Stimulated activated CD4-positive, alpha-beta T cell treated with anti-CD3 and anti-CD28 coated beads, Interleukin-4, amount 100 ng/mL, for 4 hours (primary cell): ENCODE data around the gene GRAP.
"Not testable (repeated sequence)": the region's sequence is repeated elsewhere in the genome, so short reads cannot be mapped to it uniquely, and the experiment has no call there.

Experiments
- DNase-seq, 2 experiments: peaks; one replicate each; pipeline ENCODE4 v3.0.0-alpha.2; 2020

GRAP gene

DNA sequence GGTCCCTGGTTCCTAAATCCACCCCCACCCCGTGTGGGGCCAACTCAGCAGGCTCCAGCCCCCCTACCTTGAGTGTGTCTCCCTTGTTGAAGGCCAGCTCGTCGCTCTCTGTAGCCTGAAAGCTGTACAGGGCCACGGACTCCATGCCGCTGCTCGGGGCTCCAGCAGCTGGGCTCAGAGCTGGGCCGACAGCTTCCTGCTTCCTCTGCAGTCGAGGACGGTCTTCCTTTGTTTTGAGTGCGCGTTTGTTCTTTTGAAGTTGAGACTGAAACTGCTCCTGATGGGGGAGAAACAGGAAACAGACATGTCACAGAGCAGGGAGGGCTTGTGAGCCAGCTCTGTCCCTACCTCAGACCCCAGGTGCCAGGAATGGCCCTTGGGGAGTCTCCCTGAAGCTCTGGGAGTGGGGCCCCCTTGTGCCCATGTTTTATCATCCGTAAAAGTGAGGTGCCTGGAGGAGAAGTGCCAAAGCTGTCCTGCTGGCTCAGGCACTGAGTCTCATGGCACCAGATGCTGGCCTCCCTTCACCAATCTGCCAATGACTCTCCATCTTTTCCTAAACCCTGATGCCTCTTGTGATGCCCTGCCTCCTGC lies at the start of gene GRAP:
Gene GRAP, minus strand, starts transcription at position 176 of the 594 bp plus-strand sequence. Its CDS starts 31 bp downstream, at position 145.
- not testable (repeated sequence) for DNase-seq

DNA sequence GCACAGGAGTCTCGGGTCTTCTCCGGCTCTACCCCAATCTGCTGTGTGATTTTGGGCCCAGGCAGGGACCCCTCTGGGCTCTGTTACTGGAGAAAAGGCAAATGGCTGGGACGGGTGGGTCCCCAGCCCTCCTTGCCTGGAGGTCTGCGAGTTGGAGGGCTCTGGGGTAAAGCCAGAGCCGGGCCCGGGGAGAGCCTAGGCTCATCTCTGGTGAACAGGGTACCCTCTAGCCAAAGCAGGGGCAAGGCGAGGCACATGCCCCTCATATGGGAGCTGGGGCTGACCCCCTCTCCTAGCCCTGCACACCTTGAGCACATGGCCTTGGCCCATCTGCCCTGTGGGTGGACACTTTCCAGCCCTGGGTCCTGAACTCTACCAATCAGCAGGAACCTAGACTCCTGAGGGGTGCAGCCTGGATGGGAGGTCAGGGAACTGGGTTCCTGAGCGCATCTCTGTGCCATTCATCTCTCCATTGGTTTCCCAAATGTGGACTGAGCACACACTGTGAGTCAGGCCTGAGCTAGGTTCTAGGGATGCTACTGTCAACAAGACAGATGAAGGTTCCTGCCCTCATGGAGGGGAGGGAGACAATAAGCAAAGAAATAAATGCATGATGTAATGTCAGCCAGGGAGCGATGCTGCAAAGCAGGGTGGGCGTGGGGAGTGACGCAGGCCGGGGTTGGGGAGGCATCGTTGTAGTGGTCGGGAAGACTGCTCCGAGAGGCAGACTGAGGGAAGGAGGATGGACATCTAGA lies 47.1 kb upstream of the GRAP start:
- DNase-seq = not testable (repeated sequence)

DNA sequence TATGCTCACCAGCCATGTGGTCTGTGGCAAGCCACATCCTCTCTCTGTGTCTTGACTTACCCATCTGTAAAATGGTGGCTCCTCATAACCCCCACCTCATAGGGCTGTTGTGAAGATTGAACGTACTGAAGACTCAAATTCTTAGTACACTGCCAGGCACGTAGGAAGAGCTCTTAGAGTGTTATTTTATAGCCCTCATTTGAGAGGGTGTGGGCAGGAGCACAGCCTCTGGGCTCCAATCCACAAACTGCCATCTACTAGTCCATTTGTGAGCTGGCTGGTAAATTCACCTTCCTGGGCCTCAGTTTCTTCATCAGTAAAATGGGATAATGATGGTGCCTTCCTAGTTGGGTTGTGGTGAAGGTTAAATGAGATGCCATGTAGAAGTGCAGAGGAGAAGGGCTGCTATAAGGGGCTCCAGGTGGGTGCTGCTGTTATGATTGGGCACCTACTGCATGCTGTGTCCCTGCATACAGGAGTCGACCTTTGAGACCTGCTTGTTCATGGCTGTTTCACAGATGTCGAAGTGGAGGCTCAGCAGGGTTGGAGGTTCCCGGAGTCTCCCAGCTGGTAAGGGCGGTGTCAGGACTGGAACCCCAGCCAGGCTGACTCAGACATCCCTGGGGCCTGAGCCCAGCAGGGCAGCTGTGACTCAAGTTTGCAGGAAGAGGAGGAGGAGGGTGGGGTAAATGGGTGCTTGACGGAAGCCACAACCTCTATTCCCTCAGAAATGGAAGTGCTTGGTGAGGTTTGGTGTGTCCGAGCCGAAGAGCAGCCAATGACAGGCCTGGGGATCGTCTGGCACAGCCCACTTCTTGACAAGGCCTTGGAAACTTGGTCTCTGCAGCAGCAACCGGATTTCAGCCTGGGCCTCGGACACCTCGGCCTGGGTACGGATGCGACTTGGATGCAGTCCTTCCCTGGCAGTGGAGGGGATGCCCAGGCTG lies 46.3 kb upstream of the GRAP start:
- not testable (repeated sequence) for DNase-seq

DNA sequence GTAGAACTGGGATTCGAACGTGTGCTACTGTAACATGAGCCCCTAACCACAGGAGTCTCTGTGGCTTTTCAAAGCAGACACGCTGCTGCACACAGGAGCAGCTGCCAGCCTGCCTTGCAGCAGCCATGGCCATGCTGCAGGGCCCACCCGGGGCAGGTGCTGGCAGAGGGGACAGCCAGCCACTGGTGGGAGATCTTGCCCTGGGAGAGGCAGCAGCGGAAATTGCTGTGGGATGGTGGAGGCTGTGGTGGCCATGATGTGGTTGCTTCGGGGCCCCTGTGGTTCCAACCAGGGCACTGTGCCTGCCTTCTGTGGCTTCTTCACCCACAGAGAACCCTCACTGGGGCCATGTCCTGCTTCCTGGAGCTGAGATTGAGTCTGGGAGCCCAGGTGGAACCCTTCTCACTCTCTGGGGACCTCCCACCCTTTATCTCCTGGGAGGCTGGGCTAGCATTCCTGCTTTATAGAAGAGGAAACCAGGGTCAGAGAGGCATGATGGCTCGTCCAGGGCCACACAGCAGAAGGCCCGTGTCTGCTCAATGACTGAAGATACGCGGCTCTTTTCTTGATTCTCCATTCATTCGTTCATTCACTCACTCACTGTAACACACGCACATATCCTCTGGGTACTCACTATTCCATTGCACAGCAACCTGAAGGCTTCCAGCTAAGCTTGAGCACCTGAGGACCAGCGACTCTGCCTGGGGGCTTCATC lies 43.5 kb upstream of the GRAP start:
- not testable (repeated sequence) for DNase-seq

DNA sequence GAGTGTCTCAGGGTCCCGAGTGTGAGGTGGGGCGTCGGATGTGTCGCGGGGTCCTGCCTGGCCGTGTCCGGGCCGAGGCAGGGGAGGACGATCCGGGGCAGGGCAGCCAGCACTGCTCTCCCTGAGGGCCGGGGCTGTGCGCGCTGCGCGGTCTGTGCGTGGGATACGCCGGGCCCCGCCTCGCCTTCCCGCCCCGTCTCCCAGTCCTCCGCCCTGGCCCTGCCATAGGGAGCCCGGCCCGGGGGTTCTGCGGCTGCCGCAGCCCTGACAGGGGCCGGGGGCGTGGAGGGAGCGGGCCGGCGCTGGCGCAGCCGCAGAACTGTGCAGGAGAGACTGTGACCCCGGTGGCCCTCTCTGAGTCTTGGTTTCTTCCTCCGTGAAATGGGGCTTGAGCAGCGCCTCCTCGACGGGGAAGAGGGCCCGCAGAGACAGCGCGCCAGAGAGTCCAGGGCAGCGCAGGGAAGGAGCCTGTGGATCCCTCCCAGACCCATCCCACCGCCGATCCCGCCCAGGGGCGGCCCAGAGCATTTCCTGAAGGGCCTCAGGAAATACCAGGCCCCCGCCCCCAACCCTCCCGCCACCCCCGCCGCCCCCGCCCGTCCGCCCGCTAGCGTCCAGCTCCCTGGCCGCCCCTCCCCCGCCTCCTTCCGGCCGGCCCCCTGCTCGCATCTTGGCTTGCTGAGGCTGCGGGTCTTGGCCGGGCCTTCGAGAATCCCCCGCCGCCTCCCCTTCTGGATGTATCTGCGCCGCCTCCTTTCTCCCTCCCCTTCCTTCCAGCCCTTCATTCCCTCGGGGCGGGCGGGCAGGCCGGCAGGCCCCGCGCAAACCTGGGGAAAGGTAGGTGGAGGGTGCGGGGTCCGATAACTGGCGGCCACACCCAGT lies 42.3 kb upstream of the GRAP start:
- DNase-seq = not testable (repeated sequence)

DNA sequence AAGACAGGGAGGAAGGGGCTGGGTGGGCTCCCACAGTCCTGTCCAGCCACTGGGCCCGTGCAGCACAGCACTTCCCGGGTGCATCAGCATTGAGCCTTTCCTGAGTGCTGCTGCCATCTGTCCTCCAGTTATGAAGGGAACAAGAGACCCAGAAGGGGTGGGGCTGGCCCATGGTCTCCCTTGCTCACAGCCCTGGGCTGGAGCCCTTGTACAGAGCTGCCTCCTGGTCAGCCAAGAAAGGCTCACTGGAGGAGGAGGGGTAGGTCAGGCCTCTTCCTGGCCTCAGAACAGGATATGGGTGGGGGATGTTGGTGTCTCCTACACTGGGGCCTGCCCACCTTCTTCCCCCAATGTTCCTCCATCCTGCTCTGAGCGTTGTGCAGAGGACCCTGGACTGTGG lies 30.6 kb upstream of the GRAP start:
- DNase-seq = not testable (repeated sequence)

DNA sequence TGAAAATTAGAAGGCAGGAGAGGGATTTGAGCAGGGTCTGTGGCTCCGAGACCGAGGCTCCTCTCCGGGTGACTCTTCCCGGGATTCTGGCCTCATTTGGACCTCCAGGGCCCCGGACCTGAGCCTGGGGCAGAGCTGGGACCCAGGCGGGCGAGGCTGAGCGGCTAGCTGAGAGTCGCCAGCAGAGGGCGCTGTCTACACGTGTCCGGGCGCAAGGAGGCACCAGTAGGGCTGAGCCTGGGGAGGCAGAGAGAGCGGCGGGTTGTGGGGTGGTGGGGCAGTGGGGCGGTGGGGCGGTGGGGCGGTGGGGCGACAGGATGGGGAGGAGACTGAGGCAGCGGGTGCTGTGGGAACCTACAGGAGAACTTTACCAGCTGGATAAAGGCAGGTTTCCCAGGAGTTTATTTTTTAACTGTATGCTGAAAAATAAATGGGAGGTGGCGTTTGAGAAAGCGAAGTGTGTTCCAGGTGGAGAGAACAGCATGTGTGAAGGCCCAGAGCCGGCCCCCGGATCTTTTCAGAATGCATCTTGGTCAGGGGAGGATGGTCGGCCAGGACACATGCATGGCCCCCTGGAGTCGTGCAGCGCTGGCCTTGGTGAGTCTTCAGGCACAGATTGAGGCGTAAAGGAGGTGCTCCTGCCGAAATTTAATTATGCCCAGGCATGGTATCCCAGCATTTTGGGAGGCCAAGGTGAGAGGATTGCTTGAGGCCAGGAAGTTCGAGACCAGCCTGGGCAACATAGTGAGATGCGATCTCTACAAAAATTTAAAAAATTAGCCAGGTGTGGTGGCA lies 29.8 kb upstream of the GRAP start:
- peak; percentile 22 to 33 for DNase-seq

DNA sequence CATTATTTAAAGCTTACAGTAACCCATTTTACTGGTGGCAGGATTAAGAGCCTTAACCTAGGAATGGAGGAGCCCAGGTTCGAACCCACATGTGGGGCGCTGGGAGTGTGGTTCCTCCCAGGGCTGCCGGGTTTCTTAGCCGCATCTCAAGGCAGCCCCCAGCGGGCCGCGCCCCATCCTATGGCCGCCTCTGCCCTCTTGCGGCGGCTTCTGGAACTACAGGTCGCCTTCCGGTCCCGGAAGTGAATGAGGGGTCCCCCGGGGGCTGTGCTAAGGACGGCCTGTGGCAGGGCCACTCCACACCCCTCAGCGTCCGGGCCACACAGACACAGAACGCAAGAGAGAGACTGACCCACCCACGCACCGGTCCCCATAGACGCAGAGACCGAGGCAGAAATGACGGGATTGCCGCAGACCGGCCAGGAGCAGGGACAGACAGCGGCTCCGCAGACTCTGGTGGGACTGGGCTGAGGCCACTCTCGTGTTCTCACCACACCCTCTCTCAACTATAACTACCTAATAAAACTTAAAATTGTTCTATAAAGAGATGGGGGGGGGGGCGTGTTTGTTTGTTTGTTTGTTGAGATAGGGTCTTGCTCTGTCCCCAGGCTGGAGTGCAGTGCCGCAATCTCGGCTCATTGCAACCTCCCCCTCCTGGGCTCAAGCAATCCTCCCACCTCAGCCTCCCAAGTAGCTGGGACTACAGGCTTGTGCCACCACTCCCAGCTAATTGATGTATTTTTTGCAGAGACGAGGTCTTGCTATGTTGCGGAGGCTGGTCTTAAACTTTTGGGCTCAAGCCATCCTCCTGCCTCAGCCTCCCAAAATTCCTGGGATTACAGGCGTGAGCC lies 23.8 kb upstream of the GRAP start:
- DNase-seq = not testable (repeated sequence)

DNA sequence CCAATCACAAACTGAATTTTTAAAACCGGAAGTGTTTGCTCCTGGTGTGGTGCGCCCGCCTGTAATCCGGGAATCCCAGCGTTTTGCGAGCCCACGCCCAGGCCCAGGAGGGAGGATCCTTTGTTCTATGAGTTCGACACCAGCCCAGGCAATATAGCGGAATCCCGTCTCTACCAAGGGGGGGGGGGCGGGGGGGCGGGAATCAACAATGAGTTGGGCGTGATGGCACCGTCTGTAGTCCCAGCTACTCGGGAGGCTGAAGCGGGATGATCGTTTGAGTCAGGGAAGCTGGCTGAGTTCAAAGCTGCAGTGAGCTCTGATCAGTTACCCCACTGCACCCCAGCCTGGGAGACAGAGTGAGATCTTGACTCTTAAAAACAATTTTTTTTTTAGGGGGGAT lies 17.6 kb upstream of the GRAP start:
- DNase-seq = not testable (repeated sequence)

DNA sequence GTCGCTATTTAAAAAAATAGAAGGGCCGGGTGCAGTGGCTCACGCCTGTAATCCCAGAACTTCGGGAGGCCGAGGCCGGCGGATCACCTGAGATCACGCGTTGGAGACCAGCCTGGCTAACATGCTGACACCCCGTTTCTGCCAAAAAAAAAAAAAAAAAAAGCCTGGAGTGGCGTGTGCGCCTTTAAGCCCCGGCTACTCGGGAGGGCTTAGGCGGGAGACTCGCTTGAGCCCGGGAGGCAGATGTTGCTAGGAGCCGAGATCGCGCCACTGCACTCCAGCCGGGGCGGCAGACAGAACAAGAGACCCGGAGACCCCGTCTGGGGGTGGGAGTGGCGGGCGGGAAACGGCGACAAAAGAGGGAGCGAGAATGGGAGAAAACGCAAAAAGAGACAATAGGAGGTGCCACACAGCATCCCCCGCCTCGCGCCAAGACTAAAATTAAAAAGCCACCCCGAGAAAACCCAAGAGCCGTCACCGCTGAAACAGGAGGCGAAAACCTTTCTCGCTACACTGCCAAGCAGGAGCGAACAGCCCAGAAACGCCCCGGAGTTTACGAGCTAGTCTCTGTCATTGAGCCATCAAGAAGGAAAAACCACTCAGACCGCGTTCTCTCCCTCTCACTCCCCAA lies 16.7 kb upstream of the GRAP start:
- peak; percentile 63 to 78 for DNase-seq

DNA sequence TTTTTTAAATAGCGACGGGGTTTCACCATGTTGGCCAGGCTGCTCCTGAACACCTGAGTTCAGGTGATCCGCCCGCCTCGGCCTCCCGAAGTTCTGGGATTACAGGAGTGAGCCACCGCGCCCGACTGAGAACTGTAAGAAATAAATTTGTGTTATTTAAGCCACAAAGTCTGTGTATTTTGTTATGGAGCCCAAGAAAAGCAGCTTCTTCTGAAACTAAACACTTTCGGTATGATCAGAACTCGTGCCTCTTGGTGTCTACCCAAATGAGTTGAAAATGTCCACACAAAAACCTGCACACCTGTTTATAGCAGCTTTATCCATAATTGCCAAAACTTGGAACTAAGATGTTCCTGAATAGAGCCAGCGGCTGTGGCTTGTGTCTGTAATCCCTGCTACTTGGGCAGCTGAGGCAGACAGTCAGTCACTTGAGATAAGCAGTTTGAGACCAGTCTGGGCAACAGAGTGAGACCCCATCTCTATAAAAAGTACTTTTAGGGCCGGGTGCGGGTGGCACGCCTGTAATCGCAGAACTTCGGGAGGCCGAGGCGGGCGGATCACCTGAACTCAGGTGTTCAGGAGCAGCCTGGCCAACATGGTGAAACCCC lies 16.1 kb upstream of the GRAP start:
- DNase-seq = not testable (repeated sequence)

DNA sequence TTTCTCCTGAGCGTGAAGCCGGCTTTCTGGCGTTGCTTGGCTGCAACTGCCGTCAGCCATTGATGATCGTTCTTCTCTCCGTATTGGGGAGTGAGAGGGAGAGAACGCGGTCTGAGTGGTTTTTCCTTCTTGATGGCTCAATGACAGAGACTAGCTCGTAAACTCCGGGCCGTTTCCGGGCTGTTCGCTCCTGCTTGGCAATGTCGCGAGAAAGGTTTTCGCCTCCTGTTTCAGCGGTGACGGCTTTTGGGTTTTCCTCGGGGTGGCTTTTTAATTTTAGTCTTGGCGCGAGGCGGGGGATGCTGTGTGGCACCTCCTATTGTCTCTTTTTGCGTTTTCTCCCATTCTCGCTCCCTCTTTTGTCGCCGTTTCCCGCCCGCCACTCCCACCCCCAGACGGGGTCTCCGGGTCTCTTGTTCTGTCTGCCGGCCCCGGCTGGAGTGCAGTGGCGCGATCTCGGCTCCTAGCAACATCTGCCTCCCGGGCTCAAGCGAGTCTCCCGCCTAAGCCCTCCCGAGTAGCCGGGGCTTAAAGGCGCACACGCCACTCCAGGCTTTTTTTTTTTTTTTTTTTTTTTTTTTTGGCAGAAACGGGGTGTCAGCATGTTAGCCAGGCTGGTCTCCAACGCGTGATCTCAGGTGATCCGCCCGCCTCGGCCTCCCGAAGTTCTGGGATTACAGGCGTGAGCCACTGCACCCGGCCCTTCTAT lies 15.4 kb upstream of the GRAP start:
- DNase-seq = not testable (repeated sequence)

DNA sequence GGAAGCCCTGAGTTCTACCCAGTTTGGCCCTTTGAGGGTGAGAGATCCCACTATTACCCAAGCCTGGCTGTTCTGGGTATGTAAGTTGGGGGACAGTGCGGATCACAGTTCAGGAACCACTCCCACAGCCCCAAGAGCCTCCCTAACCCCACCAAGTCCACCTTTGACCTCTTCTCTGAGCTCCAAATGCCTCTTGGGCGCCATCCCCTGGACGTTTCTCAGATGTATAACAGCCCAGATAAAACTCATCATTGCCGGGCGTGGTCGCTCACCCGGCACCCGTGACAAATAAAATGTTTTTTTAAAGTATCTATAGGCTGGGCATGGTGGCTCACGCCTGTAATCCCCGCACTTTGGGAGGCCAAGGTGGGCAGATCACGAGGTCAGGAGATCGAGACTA lies 8.7 kb upstream of the GRAP start:
- not testable (repeated sequence) for DNase-seq

DNA sequence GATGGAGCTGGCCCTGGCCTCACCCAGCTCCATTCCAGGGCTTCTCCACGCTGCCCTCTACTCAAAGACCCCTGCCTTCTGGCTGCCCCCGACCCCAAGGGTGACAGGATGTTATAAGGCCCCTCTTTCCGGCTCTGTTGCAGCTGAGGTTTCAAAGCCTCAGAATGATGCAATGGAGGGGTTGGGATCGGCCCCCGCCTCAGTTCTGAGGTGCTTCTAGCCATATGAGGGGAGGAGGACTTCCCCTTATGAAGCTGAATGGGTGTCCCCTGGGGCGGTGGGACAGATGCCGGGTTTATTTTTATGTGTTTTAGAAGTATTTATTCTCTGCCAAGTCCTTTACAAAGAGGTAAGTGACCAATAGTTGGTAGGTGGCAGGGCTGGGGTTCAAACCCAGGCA lies 2.1 kb upstream of the GRAP start:
- peak in 1 of 2 experiments; percentile 1 for DNase-seq

DNA sequence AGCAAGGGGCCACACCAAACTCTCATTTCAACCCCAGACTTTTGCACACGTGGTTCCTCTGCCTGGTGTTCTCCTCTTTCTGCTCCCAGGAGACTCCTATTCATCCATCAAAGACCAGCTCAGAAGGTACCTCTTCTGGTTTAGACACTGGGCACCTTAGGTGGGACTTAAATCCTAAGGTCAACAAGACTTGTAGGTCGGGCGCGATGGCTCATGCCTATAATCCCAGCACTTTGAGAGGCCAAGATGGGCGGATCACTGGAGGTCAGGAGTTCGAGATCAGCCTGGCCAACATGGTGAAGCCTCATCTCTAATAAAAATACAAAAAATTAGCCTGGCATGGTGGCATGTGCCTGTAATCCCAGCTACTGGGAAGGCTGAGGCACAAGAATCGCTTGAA lies 753 bp upstream of the GRAP start:
- DNase-seq = not testable (repeated sequence)

DNA sequence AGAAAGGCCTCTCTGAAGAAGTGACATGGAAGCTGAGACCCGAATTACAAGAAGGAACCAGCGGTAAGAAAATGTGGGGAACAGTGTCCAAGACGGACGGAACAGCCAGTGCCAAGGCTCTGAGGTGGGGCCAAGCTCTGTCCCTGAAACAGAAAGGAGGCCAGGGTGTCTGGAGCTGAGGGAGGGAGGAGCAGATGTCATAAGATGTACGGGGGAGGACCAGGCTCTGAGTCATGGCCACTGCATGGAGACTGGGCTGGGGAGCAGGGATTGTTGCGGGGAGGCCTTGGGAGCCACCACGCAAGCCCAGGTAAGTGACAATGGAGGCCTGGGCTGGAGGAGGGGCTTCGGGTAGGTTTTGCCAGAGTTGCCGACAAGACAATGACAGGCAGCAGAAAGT lies 2.1 kb downstream of the GRAP start:
- not testable (repeated sequence) for DNase-seq

DNA sequence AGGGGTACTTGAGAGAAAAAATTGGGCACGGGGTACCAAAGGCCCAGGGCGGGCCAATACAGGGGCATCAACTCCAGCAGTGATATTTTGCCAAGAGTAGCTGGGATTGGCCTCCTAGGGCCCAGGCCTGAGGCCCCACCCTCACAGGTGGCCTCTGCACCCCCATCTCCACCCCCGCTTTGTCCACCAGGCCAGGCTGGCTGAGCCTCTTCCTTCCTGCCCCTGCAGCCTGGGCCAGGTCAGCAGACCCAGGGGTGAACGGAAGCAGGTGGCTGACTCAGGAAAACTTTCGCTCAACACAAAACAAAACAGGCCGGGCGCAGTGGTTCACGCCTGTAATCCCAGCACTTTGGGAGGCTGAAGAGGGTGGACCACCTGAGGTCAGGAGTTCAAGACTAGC lies 3.7 kb downstream of the GRAP start:
- DNase-seq = not testable (repeated sequence)

DNA sequence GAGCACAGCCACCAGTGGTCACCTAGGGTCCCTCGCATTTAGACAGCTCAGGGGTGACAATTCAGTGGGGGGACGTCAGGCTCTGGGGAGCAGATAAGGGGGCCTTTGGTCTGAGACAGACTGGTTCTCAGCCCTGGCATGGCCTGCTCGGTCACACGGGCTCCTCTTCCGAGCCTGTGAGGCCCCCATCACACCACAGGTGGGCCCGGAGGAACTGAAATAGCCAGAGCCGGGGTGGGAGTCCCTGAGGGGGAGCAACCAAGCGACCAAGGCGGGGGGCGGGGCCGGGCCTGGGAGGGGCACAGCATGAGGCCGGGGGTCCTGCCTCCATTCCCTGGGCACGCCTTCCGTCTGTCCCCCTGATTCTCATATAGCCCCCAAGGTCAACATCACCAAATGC lies 4.4 kb downstream of the GRAP start:
- not testable (repeated sequence) for DNase-seq
